ENCODE data around the gene CINP.
A peak's percentile ranks its signal among the peaks of the same experiment; 100 is the strongest.

CINP gene

GRCh38 chr14:102341566-102341965 lies 21.1 kb downstream of the CINP start:
- no peak overlapping the region for H3K9ac ChIP-seq (ENCODE audit: low read length)
- H3K9me3 ChIP-seq (ENCODE audit: control insufficient read depth, low read length), result no peaks in the 10 kb centered on the region
- H3K27ac ChIP-seq (ENCODE audit: low read length, poor library complexity, severe bottlenecking), result no peak overlapping the region
- no peak overlapping the region for H2BK12ac ChIP-seq (ENCODE audit: low read length in 2 of 2)
- H2BK5ac ChIP-seq (ENCODE audit: low read depth, low read length, poor library complexity, severe bottlenecking), result no peak overlapping the region
- H3K79me1 ChIP-seq (replicated peaks; ENCODE audit: low read length, poor library complexity, severe bottlenecking), result peaks cover 4% of the 10 kb centered on the region
- no peak overlapping the region for H3K18ac ChIP-seq (ENCODE audit: low read depth in 1 of 2, low read length in 2 of 2)
- no peak overlapping the region for H3K4me3 ChIP-seq (ENCODE audit: insufficient read depth in 1 of 2, low read depth in 1 of 2, low read length in 2 of 2)
- H2BK120ac ChIP-seq (ENCODE audit: low read depth, low read length), result no peak overlapping the region
- no peak overlapping the region for H3K4ac ChIP-seq (ENCODE audit: low read depth in 1 of 2, low read length in 2 of 2)
- peaks cover 74 to 78% of the 10 kb centered on the region in 2 experiments for H3K36me3 ChIP-seq (ENCODE audit: control insufficient read depth in 1 of 2, insufficient read depth in 2 of 2, low read depth in 1 of 2, low read length in 2 of 2)
- no peak overlapping the region for H3K4me2 ChIP-seq (ENCODE audit: low read length, poor library complexity, severe bottlenecking)
- DNase-seq, result no peak
- no peaks in the 10 kb centered on the region for H3K27me3 ChIP-seq (ENCODE audit: control insufficient read depth in 1 of 2, insufficient read depth in 1 of 2, low read length in 2 of 2)
- no peak overlapping the region for H2AK5ac ChIP-seq (ENCODE audit: low read length, severe bottlenecking)
- 92% methylated on average over 8 of the region's 8 CpGs for WGBS
- H4K91ac ChIP-seq (ENCODE audit: low read length), result no peak overlapping the region
- no peak overlapping the region for H2BK15ac ChIP-seq (ENCODE audit: low read depth, poor library complexity, severe bottlenecking)
- no peak overlapping the region for H4K8ac ChIP-seq (ENCODE audit: low read length)
- H3K23ac ChIP-seq (ENCODE audit: low read length in 2 of 2), result no peak overlapping the region
- H3K14ac ChIP-seq (ENCODE audit: low read length in 2 of 2), result no peak overlapping the region
- no peak overlapping the region for H2AFZ ChIP-seq (ENCODE audit: low read depth, low read length)
- no peaks in the 10 kb centered on the region for H3K4me1 ChIP-seq (ENCODE audit: control insufficient read depth, insufficient read depth, low read depth, low read length)

GRCh38 chr14:102338724-102339123 lies 24.0 kb downstream of the CINP start:
- 90% methylated on average over 9 of the region's 9 CpGs for WGBS
- Histone ChIP-seq H2BK15ac (ENCODE audit: low read depth, poor library complexity, severe bottlenecking) (no peak overlapping the region), H3K27me3 (ENCODE audit: control insufficient read depth in 1 of 2, insufficient read depth in 1 of 2, low read length in 2 of 2) (no peaks in the 10 kb centered on the region)

GRCh38 chr14:102335163-102335562 lies 27.5 kb downstream of the CINP start:
- H3K9me3 ChIP-seq (ENCODE audit: control insufficient read depth, low read length), result no peaks in the 10 kb centered on the region
- no peak overlapping the region for H4K8ac ChIP-seq (ENCODE audit: low read length)
- no peak overlapping the region for H2BK5ac ChIP-seq (ENCODE audit: low read depth, low read length, poor library complexity, severe bottlenecking)
- no peak overlapping the region for H3K9ac ChIP-seq (ENCODE audit: low read length)
- peaks cover 49 to 66% of the 10 kb centered on the region in 2 experiments for H3K36me3 ChIP-seq (ENCODE audit: control insufficient read depth in 1 of 2, insufficient read depth in 2 of 2, low read depth in 1 of 2, low read length in 2 of 2)
- no peak overlapping the region for H2BK15ac ChIP-seq (ENCODE audit: low read depth, poor library complexity, severe bottlenecking)
- H3K4me2 ChIP-seq (ENCODE audit: low read length, poor library complexity, severe bottlenecking), result no peak overlapping the region
- H3K18ac ChIP-seq (ENCODE audit: low read depth in 1 of 2, low read length in 2 of 2), result no peak overlapping the region
- no peaks in the 10 kb centered on the region for H3K27me3 ChIP-seq (ENCODE audit: control insufficient read depth in 1 of 2, insufficient read depth in 1 of 2, low read length in 2 of 2)
- no peak overlapping the region for H3K23ac ChIP-seq (ENCODE audit: low read length in 2 of 2)
- no peak overlapping the region for H3K27ac ChIP-seq (ENCODE audit: low read length, poor library complexity, severe bottlenecking)
- 95% methylated on average over 7 of the region's 7 CpGs for WGBS
- DNase-seq, result no peak
- H3K79me1 ChIP-seq (replicated peaks; ENCODE audit: low read length, poor library complexity, severe bottlenecking), result peaks cover 5% of the 10 kb centered on the region
- no peak overlapping the region for H2BK12ac ChIP-seq (ENCODE audit: low read length in 2 of 2)
- H2AFZ ChIP-seq (ENCODE audit: low read depth, low read length), result no peak overlapping the region
- H3K4ac ChIP-seq (ENCODE audit: low read depth in 1 of 2, low read length in 2 of 2), result no peak overlapping the region
- no peak overlapping the region for H2BK120ac ChIP-seq (ENCODE audit: low read depth, low read length)
- no peak overlapping the region for H3K4me3 ChIP-seq (ENCODE audit: insufficient read depth in 1 of 2, low read depth in 1 of 2, low read length in 2 of 2)
- peak overlapping the region in 1 of 2 experiments; percentile 22 for H3K14ac ChIP-seq (ENCODE audit: low read length in 2 of 2)
- H4K91ac ChIP-seq (ENCODE audit: low read length), result no peak overlapping the region
- no peaks in the 10 kb centered on the region for H3K4me1 ChIP-seq (ENCODE audit: control insufficient read depth, insufficient read depth, low read depth, low read length)
- H2AK5ac ChIP-seq (ENCODE audit: low read length, severe bottlenecking), result no peak overlapping the region

More at GRCh38 chr14:102338724-102339123, 24.0 kb downstream of the CINP start:
- Histone ChIP-seq H3K4me1 (ENCODE audit: control insufficient read depth, insufficient read depth, low read depth, low read length) (no peaks in the 10 kb centered on the region), H3K9me3 (ENCODE audit: control insufficient read depth, low read length) (no peaks in the 10 kb centered on the region), H2AFZ (ENCODE audit: low read depth, low read length) (no peak overlapping the region), H2AK5ac (ENCODE audit: low read length, severe bottlenecking) (no peak overlapping the region), H2BK120ac (ENCODE audit: low read depth, low read length) (no peak overlapping the region), H2BK12ac (ENCODE audit: low read length in 2 of 2) (no peak overlapping the region), H3K14ac (ENCODE audit: low read length in 2 of 2) (no peak overlapping the region), H4K91ac (ENCODE audit: low read length) (no peak overlapping the region), H3K23ac (ENCODE audit: low read length in 2 of 2) (no peak overlapping the region), H3K27ac (ENCODE audit: low read length, poor library complexity, severe bottlenecking) (no peak overlapping the region), H3K4me2 (ENCODE audit: low read length, poor library complexity, severe bottlenecking) (no peak overlapping the region), H3K18ac (ENCODE audit: low read depth in 1 of 2, low read length in 2 of 2) (no peak overlapping the region), H3K4me3 (ENCODE audit: insufficient read depth in 1 of 2, low read depth in 1 of 2, low read length in 2 of 2) (no peak overlapping the region), H4K8ac (ENCODE audit: low read length) (no peak overlapping the region), H3K36me3 (ENCODE audit: control insufficient read depth in 1 of 2, insufficient read depth in 2 of 2, low read depth in 1 of 2, low read length in 2 of 2) (peaks cover 64 to 75% of the 10 kb centered on the region in 2 experiments), H3K9ac (ENCODE audit: low read length) (no peak overlapping the region), H3K79me1 (replicated peaks; ENCODE audit: low read length, poor library complexity, severe bottlenecking) (peaks cover 6% of the 10 kb centered on the region), H3K4ac (ENCODE audit: low read depth in 1 of 2, low read length in 2 of 2) (no peak overlapping the region), H2BK5ac (ENCODE audit: low read depth, low read length, poor library complexity, severe bottlenecking) (no peak overlapping the region)
- no peak for DNase-seq

GRCh38 chr14:102333795-102334705 lies 28.6 kb downstream of the CINP start:
- H3K27ac ChIP-seq (ENCODE audit: low read length, poor library complexity, severe bottlenecking), result no peak overlapping the region
- H3K4me1 ChIP-seq (ENCODE audit: control insufficient read depth, insufficient read depth, low read depth, low read length), result no peaks in the 10 kb centered on the region
- H4K8ac ChIP-seq (ENCODE audit: low read length), result no peak overlapping the region
- H3K79me1 ChIP-seq (replicated peaks; ENCODE audit: low read length, poor library complexity, severe bottlenecking), result peaks cover 5% of the 10 kb centered on the region
- H3K4me2 ChIP-seq (ENCODE audit: low read length, poor library complexity, severe bottlenecking), result no peak overlapping the region
- no peak overlapping the region for H3K4ac ChIP-seq (ENCODE audit: low read depth in 1 of 2, low read length in 2 of 2)
- no peaks in the 10 kb centered on the region for H3K27me3 ChIP-seq (ENCODE audit: control insufficient read depth in 1 of 2, insufficient read depth in 1 of 2, low read length in 2 of 2)
- H3K9ac ChIP-seq (ENCODE audit: low read length), result no peak overlapping the region
- H2BK15ac ChIP-seq (ENCODE audit: low read depth, poor library complexity, severe bottlenecking), result no peak overlapping the region
- no peak overlapping the region for H3K18ac ChIP-seq (ENCODE audit: low read depth in 1 of 2, low read length in 2 of 2)
- no peak overlapping the region for H3K14ac ChIP-seq (ENCODE audit: low read length in 2 of 2)
- no peak overlapping the region for H2BK120ac ChIP-seq (ENCODE audit: low read depth, low read length)
- WGBS, result 94% methylated on average over 11 of the region's 13 CpGs
- no peak for DNase-seq
- no peak overlapping the region for H3K4me3 ChIP-seq (ENCODE audit: insufficient read depth in 1 of 2, low read depth in 1 of 2, low read length in 2 of 2)
- H3K9me3 ChIP-seq (ENCODE audit: control insufficient read depth, low read length), result no peaks in the 10 kb centered on the region
- H2AK5ac ChIP-seq (ENCODE audit: low read length, severe bottlenecking), result no peak overlapping the region
- H3K36me3 ChIP-seq (ENCODE audit: control insufficient read depth in 1 of 2, insufficient read depth in 2 of 2, low read depth in 1 of 2, low read length in 2 of 2), result peaks cover 47 to 59% of the 10 kb centered on the region in 2 experiments
- no peak overlapping the region for H2BK12ac ChIP-seq (ENCODE audit: low read length in 2 of 2)
- H4K91ac ChIP-seq (ENCODE audit: low read length), result no peak overlapping the region
- H2AFZ ChIP-seq (ENCODE audit: low read depth, low read length), result no peak overlapping the region
- H3K23ac ChIP-seq (ENCODE audit: low read length in 2 of 2), result no peak overlapping the region
- no peak overlapping the region for H2BK5ac ChIP-seq (ENCODE audit: low read depth, low read length, poor library complexity, severe bottlenecking)
